Activated CD4-positive, alpha-beta T cell treated with anti-CD3 and anti-CD28 coated beads, Interleukin-2, amount 50 U/mL, for 1 hour (primary cell): ENCODE results near the gene PODXL2.
A peak's percentile ranks its signal among the peaks of the same experiment; 100 is the strongest.

ENCODE experiments used
- DNase-seq: peaks from one replicate; pipeline ENCODE4 v3.0.0-alpha.2; 2020

PODXL2 gene

DNA sequence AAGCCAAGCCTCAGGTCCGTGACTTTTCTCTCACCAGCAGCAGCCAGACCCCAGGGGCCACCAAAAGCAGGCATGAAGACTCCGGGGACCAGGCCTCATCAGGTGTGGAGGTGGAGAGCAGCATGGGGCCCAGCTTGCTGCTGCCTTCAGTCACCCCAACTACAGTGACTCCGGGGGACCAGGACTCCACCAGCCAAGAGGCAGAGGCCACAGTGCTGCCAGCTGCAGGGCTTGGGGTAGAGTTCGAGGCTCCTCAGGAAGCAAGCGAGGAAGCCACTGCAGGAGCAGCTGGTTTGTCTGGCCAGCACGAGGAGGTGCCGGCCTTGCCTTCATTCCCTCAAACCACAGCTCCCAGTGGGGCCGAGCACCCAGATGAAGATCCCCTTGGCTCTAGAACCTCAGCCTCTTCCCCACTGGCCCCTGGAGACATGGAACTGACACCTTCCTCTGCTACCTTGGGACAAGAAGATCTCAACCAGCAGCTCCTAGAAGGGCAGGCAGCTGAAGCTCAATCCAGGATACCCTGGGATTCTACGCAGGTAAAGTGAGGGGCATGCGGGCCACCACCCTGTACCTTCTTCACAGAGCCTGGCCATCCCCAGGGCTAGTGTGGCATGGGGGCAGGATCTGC is 31.8 kb downstream of the PODXL2 start:
- DNase-seq = no peak

DNA sequence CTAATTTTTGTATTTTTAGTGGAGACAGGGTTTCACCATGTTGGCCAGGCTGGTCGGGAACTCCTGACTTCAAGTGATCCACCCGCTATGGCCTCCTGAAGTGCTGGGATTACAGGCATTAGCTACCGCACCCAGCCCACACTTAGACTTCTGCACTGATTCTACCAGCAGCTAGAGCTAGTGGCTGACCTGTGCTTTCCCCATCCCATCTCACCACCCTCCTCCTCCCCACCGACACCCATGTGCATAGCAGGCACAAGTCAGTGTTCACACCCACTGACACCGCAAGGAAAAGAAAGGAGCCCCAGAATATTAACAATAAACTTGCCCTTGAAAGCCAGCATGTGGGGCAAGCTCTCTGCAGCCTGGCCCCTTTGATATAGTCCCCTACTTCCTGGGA is 32.6 kb downstream of the PODXL2 start:
- no peak for DNase-seq

DNA sequence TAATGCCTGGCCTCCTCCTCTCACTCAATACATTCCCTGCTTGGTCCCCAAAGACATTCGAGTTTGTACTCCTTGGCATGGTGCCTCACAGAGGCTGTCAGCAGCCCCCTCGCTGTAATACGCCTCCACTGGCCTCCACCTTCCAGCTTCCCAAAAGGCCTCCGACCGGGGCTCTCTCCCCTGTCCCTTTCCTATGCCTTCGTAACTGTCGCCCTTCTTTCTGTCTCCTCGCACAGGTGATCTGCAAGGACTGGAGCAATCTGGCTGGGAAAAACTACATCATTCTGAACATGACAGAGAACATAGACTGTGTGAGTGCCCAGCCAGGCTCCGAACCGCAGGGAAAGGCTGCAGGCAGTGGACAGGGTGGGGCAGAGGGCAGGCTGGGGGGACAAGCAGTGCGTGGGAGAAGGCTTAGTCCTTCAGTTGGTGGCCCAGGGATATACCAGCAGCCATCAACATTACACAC is 33.0 kb downstream of the PODXL2 start:
- no peak for DNase-seq

DNA sequence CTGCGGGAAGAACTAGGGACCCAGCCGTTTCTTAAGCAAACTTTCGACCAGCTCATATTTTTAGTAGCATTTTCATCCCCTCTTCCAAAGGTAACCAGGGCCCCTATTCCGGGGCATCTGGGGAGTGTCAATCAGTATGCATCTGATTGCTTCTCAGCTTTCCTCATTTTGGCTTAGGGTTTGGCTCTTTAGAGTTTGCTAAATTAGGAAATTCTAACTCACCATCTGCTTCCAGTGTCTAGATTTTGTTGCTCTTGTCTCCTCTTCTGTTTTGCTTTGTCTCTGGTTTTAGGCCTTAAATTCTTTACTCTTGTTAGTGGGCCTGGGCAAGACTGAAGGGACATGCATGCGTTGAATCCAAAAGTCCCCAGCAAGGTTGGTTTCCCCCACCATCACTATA is 34.2 kb downstream of the PODXL2 start:
- DNase-seq = no peak

DNA sequence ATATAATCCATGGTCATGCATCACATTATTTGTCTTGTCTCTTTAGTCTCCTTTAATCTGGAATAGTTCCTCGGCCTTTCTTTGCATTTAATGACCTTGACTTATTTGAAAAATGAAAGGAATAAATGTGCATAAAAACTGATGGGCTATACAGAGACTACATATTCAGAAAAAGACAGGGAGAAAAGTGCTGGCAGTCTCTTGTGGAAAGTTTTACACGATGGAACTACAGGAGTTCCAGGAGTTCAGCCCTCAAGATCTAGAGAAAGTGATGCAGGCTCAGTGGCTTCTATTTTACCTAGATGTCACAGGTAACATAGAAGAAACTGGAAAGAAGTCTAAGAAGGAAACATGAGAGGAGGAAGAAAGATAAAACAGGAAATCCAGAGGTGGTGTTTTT is 36.2 kb downstream of the PODXL2 start:
- no peak for DNase-seq

DNA sequence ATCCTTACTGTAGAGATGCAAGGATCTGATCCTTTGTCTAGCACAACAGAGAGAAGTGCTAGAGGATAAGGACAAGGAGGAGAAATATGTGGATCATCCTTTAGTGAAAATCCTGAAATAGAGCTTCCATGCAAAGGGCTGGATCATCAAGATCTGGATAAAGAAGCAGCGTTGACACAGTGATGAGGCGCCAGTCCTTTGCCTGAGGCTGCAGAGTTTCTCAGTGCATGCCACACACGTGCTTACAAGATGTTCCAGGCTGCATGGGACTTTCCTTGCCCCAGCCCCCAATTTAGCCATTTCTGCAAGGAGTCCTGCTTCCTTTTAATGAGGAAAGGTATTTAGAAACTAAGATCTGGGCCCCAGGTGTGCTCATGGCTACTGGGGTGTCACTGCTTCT is 36.6 kb downstream of the PODXL2 start:
- no peak for DNase-seq

GRCh38 chr3:127666676-127667075 is 37.7 kb downstream of the PODXL2 start:
- DNase-seq = no peak

DNA sequence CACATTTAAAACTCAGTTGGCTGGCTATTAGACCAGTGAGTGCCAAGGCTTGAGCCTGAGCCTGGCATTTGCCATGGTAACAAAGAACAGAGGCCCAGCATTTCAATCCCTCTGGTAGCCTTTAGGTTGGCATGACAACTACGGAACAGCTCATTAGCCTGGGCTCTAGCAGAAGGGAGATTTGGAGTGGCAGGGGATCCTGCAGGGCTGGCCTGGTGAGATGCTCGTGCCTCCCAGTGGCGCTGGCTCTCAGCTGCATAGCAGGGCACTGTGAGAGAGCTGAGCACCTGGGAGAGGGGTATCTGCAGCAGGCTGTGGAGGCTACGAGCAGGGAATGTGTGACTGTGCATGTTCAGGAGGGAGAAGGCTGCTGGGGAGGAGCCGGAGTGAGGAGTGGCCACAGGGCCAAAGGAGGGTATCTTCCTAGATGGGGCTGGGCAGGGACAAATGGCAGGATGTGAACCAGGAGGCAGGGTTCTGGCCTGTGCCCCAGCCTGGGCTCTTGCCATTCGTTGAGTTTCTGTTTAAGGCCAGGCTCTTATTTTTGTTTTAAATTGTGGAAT is 38.2 kb downstream of the PODXL2 start:
- no peak for DNase-seq

DNA sequence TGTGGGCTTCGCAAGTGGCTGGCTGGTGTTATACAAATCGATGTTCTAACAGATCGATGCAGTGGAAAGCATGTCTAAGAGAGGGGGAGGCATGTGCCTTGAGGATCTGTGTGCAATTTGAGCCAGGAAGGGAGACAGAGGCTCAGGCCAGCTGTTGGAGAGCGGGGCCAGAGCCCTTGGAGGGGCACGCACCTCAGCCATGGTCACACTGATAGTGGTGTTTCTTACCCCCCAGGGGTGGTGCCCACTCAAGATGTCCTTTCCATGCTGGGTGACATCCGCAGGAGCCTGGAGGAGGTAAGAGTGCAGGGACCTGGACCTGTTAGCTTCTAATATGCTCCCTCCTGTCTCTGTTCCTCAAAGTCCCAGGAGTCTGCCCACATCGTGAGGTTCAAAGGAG is 39.9 kb downstream of the PODXL2 start:
- no peak for DNase-seq

DNA sequence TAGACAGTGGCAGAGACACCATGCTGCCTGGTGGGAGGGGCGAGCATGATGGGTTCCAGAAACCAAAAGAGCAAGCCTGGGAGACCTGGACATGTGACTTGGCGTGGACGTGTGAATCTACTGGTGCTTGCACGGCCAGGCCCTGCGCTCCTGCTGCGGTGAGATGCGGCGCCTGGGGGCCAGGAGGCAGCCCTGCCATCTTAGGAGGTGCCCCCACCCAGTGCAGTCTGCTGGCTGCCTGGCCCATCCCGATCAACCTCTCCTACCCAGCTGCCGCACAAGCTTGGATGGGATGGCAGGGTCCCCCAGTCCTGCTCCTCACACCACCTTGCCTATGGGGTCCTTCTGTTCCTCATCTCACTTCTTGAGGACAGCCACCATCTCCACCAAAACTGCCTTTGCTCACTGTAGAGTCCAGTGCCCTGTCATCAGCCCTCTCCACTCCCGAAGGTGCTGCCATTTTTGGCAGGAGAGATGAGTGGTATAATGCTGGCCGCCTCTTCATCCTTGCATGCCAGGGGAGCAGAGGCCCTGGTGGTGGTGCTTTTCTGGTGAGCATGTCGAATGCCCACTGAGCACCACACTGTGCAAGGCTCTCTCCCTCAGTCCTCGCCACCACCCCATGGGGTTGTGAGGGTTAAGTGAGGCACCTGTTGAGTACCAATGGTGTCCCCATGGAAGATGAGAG is 40.7 kb downstream of the PODXL2 start:
- DNase-seq = no peak

GRCh38 chr3:127670229-127670559 is 41.2 kb downstream of the PODXL2 start:
- no peak for DNase-seq

GRCh38 chr3:127670761-127671522 is 42.0 kb downstream of the PODXL2 start:
- no peak for DNase-seq

GRCh38 chr3:127671523-127672428 is 42.8 kb downstream of the PODXL2 start:
- DNase-seq = peak; percentile 30

DNA sequence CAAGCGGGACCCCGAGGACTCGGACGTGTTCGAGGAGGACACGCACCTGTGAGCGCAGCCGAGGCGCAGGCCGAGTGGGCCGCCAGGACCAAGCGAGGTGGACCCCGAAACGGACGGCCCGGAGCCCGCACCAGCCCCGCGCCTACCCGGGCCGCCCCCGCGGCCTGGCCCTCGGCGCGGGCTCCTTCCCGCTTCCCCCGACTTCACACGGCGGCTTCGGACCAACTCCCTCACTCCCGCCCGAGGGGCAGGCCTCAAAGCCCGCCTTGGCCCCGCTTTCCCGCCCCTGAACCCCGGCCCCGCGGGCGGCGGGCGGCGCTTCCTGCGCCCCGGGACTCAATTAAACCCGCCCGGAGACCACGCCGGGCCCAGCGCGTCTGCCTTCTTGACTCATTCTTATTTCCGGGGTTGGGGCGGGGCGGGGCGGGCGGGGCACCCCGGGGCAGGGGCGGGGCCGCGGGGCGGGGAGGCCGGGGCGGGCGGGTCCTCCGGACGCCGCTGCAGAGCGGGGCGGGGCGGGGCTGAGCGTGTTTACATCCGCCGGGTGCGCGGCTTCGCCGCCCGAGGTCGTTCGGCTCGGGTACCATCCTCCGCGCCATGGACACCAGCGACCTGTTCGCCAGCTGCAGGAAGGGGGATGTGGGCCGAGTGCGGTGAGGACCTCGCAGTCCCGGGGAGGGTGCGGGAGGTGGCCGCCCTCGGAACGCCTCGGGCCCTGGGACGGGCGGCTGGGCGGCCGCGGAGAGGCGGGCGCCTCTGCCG is 43.6 kb downstream of the PODXL2 start, which contains the start of gene ABTB1:
Gene ABTB1, plus strand, starts transcription at position 524 of the 762 bp plus-strand sequence. Its CDS starts 74 bp downstream, at position 598.
- peak; percentile 84 for DNase-seq

GRCh38 chr3:127673191-127674100 is 44.5 kb downstream of the PODXL2 start:
- DNase-seq = peak; percentile 47

GRCh38 chr3:127674101-127674721 is 45.2 kb downstream of the PODXL2 start:
- no peak for DNase-seq

- DNase-seq = no peak
Observed at GRCh38 chr3:127674790-127675189, 45.8 kb downstream of the PODXL2 start.

DNA sequence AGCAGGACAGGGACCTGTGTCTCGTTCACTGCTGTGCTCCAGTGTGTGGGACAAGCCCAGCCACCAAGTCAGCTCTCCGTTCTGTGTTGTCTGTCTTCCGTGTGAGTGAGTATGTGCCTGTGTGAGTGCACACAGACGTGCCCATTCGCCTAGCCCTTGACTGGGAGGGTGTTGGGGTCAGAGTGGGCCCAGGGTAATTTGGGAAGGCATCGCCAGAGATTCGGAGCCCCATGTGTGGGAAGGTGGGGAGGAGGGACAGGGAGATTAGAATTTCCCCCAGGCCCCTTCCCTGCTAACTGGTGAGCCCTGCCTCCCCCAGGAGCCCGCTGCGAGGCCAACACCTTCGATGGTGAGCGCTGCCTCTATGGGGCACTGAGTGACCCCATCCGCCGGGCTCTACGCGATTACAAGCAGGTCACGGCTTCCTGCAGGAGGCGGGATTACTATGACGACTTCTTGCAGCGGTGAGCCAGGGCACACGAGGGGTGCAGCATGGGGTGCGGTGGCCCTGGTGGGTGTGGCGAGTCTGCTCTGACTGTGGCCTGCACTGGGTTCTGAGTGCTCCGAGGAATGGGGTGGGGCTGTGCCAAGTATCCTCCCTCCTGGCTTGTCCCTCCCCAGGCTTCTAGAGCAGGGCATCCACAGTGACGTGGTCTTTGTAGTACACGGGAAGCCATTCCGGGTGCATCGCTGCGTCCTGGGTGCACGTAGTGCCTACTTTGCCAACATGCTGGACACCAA is 46.8 kb downstream of the PODXL2 start:
- no peak for DNase-seq

GRCh38 chr3:127676456-127676855 is 47.5 kb downstream of the PODXL2 start:
- no peak for DNase-seq
